ENCODE results near the gene GLI3.
A peak's percentile ranks its signal among the peaks of the same experiment; 100 is the strongest.

The GLI3 gene

GRCh38 chr7:42198296-42198695 lies 38.7 kb downstream of the GLI3 start:
- H3K4me3 ChIP-seq, result no peak overlapping the region
- H3K27ac ChIP-seq, result no peak overlapping the region

GRCh38 chr7:42197451-42197850 lies 39.6 kb downstream of the GLI3 start:
- H3K27ac ChIP-seq, result no peak overlapping the region
- peaks cover 0 to 13% (median 0%) of the 10 kb centered on the region in 11 experiments; a peak in 2 of 22 replicates for H3K36me3 ChIP-seq
- H3K9ac ChIP-seq, result no peak overlapping the region
- H3K27me3 ChIP-seq, result no peaks in the 10 kb centered on the region
- H3K4me2 ChIP-seq, result peak overlapping the region in 3 of 11 experiments; percentile 57 to 59 (median 58); a peak in 6 of 22 replicates
- peaks cover 19 to 49% (median 40%) of the 10 kb centered on the region in 10 experiments for H3K4me1 ChIP-seq
- no peak for TF ChIP-seq Cebpa-rat (IDR thresholded peaks at IDR 0.05)
- peaks cover 0 to 8% (median 0%) of the 10 kb centered on the region in 11 experiments; a peak in 2 of 22 replicates for H4K20me1 ChIP-seq
- no peaks in the 10 kb centered on the region for H3K9me3 ChIP-seq (replicated peaks in 1 of 11)
- no peak overlapping the region for H3K4me3 ChIP-seq

More at GRCh38 chr7:42198296-42198695, 38.7 kb downstream of the GLI3 start:
- no peak for TF ChIP-seq Cebpa-rat (IDR thresholded peaks at IDR 0.05)
- peaks cover 0 to 1% (median under 1%) of the 10 kb centered on the region in 11 experiments; a peak in 6 of 22 replicates for H3K9me3 ChIP-seq (replicated peaks in 1 of 11)
- H4K20me1 ChIP-seq, result peaks cover 0 to 4% (median 0%) of the 10 kb centered on the region in 11 experiments; a peak in 1 of 22 replicates
- peak overlapping the region in 9 of 11 experiments; percentile 7 to 59 (median 48); a peak in 13 of 22 replicates for H3K4me2 ChIP-seq
- no peaks in the 10 kb centered on the region for H3K27me3 ChIP-seq
- no peak overlapping the region for H3K9ac ChIP-seq
- peaks cover 11 to 41% (median 31%) of the 10 kb centered on the region in 10 experiments for H3K4me1 ChIP-seq
- H3K36me3 ChIP-seq, result peaks cover 0 to 13% (median 0%) of the 10 kb centered on the region in 11 experiments; a peak in 2 of 22 replicates

GRCh38 chr7:42194238-42194637 lies 42.8 kb downstream of the GLI3 start:
- no peaks in the 10 kb centered on the region for H3K9me3 ChIP-seq (replicated peaks in 1 of 11)
- H3K9ac ChIP-seq, result peak overlapping the region in 3 of 11 experiments; percentile 18 to 38 (median 29); a peak in 2 of 22 replicates
- no peaks in the 10 kb centered on the region for H3K27me3 ChIP-seq
- H3K4me3 ChIP-seq, result peak overlapping the region in 4 of 10 experiments; percentile 7 to 39 (median 21); a peak in 2 of 20 replicates
- H3K27ac ChIP-seq, result peak overlapping the region in 3 of 11 experiments; percentile 53 to 66 (median 54); a peak in 1 of 22 replicates
- TF ChIP-seq Cebpa-rat (IDR thresholded peaks at IDR 0.05), result no peak
- peaks cover 0 to 3% (median 0%) of the 10 kb centered on the region in 11 experiments; a peak in 1 of 22 replicates for H4K20me1 ChIP-seq
- peak overlapping the region; percentile 66 to 97 (median 80) for H3K4me2 ChIP-seq
- peaks cover 0 to 13% (median 0%) of the 10 kb centered on the region in 11 experiments; a peak in 2 of 22 replicates for H3K36me3 ChIP-seq
- H3K4me1 ChIP-seq, result peaks cover 30 to 50% (median 42%) of the 10 kb centered on the region in 10 experiments

GRCh38 chr7:42193471-42194129 lies 43.4 kb downstream of the GLI3 start:
- Histone ChIP-seq H3K27ac (peak overlapping the region in 5 of 11 experiments; percentile 21 to 66 (median 53); a peak in 8 of 22 replicates), H3K9me3 (replicated peaks in 1 of 11) (no peaks in the 10 kb centered on the region), H3K4me3 (peak overlapping the region in 9 of 10 experiments; percentile 0 to 39 (median 16); a peak in 6 of 20 replicates), H3K27me3 (no peaks in the 10 kb centered on the region), H4K20me1 (peaks cover 0 to 3% (median 0%) of the 10 kb centered on the region in 11 experiments; a peak in 1 of 22 replicates), H3K9ac (peak overlapping the region in 7 of 11 experiments; percentile 4 to 49 (median 29); a peak in 10 of 22 replicates), H3K4me1 (peaks cover 31 to 47% (median 37%) of the 10 kb centered on the region in 10 experiments), H3K36me3 (peaks cover 0 to 13% (median 0%) of the 10 kb centered on the region in 11 experiments; a peak in 2 of 22 replicates), H3K4me2 (peak overlapping the region; percentile 66 to 97 (median 80))
- no peak for TF ChIP-seq Cebpa-rat (IDR thresholded peaks at IDR 0.05)

GRCh38 chr7:42192851-42193461 lies 44.1 kb downstream of the GLI3 start:
- Histone ChIP-seq H3K4me1 (peaks cover 24 to 42% (median 33%) of the 10 kb centered on the region in 10 experiments), H3K9ac (peak overlapping the region in 8 of 11 experiments; percentile 6 to 49 (median 24); a peak in 11 of 22 replicates), H4K20me1 (peaks cover 0 to 3% (median 0%) of the 10 kb centered on the region in 11 experiments; a peak in 1 of 22 replicates), H3K27ac (peak overlapping the region in 5 of 11 experiments; percentile 21 to 66 (median 53); a peak in 9 of 22 replicates), H3K9me3 (replicated peaks in 1 of 11) (no peaks in the 10 kb centered on the region), H3K27me3 (no peaks in the 10 kb centered on the region), H3K4me2 (peak overlapping the region; percentile 66 to 97 (median 80)), H3K4me3 (peak overlapping the region in 6 of 10 experiments; percentile 0 to 39 (median 12); a peak in 2 of 20 replicates), H3K36me3 (peaks cover 0 to 12% (median 0%) of the 10 kb centered on the region in 11 experiments; a peak in 2 of 22 replicates)
- TF ChIP-seq Cebpa-rat (IDR thresholded peaks at IDR 0.05), result no peak

GRCh38 chr7:42192066-42192465 lies 44.9 kb downstream of the GLI3 start:
- Histone ChIP-seq H3K4me2 (peak overlapping the region in 7 of 11 experiments; percentile 69 to 97 (median 80); a peak in 10 of 22 replicates), H3K4me1 (peaks cover 23 to 39% (median 27%) of the 10 kb centered on the region in 10 experiments), H3K27me3 (no peaks in the 10 kb centered on the region), H3K36me3 (0 out of 22 replicates have a peak, but pooled peaks cover 0 to 3% (median 0%) of the 10 kb centered on the region in 11 experiments), H3K4me3 (no peak overlapping the region), H3K9ac (no peak overlapping the region), H4K20me1 (peaks cover 0 to 3% (median 0%) of the 10 kb centered on the region in 11 experiments; a peak in 1 of 22 replicates), H3K27ac (peak overlapping the region in 1 of 11 experiments; percentile 3; a peak in 1 of 22 replicates), H3K9me3 (replicated peaks in 1 of 11) (no peaks in the 10 kb centered on the region)
- no peak for TF ChIP-seq Cebpa-rat (IDR thresholded peaks at IDR 0.05)

GRCh38 chr7:42189535-42189934 lies 47.5 kb downstream of the GLI3 start:
- Histone ChIP-seq H4K20me1 (peaks cover 0 to 3% (median 0%) of the 10 kb centered on the region in 11 experiments; a peak in 1 of 22 replicates), H3K9me3 (replicated peaks in 1 of 11) (no peaks in the 10 kb centered on the region), H3K27ac (0 out of 22 replicates have a peak overlapping the region, but pooled peaks of 2 of the 11 experiments have one; percentile 16 to 36), H3K9ac (no peak overlapping the region), H3K4me3 (no peak overlapping the region), H3K27me3 (no peaks in the 10 kb centered on the region), H3K4me1 (peaks cover 23 to 39% (median 26%) of the 10 kb centered on the region in 10 experiments), H3K36me3 (no peaks in the 10 kb centered on the region), H3K4me2 (peak overlapping the region in 4 of 11 experiments; percentile 0 to 62 (median 54); a peak in 5 of 22 replicates)
- no peak for TF ChIP-seq Cebpa-rat (IDR thresholded peaks at IDR 0.05)

- Histone ChIP-seq H3K36me3 (peaks cover 0 to 6% (median 0%) of the 10 kb centered on the region in 11 experiments; a peak in 3 of 22 replicates), H3K4me3 (no peak overlapping the region), H3K9me3 (replicated peaks in 1 of 11) (peaks cover 0 to 5% (median 0%) of the 10 kb centered on the region in 11 experiments; a peak in 1 of 22 replicates), H4K20me1 (no peaks in the 10 kb centered on the region), H3K4me2 (no peak overlapping the region), H3K4me1 (peaks cover 0 to 17% (median 0%) of the 10 kb centered on the region in 10 experiments; a peak in 7 of 20 replicates), H3K27me3 (no peaks in the 10 kb centered on the region), H3K27ac (no peak overlapping the region), H3K9ac (no peak overlapping the region)
- TF ChIP-seq Cebpa-rat (IDR thresholded peaks at IDR 0.05), result no peak
These were observed 50.9 kb downstream of the GLI3 start for GRCh38 chr7:42186151-42186550.

Data from BLaER1 treated with 17β-estradiol and CSF1 and Interleukin-3, amounts not matched to agents 10 nM and 100 nM (cell line).